BLaER1 treated with 17β-estradiol and CSF1 and Interleukin-3, amounts not matched to agents 10 nM and 100 nM (cell line): Measurements from ENCODE around the gene PPP1CA.
A peak's percentile ranks its signal among the peaks of the same experiment; 100 is the strongest.

Experiments
- H3K27ac ChIP-seq, 11 experiments: shearing (Covaris generic); formaldehyde crosslinking; 2 replicates each; pipeline ENCODE4 v1.8.1; 2022
- H3K27me3 ChIP-seq, 11 experiments: shearing (Covaris generic); formaldehyde crosslinking; 2 replicates each; pipeline ENCODE4 v1.8.1; 2022
- H3K36me3 ChIP-seq, 11 experiments: shearing (Covaris generic); formaldehyde crosslinking; 2 replicates each; pipeline ENCODE4 v1.8.1; 2022
- H3K4me1 ChIP-seq, 10 experiments: shearing (Covaris generic); formaldehyde crosslinking; 2 replicates each; pipeline ENCODE4 v1.8.1; 2022
- H3K4me2 ChIP-seq, 11 experiments: shearing (Covaris generic); formaldehyde crosslinking; 2 replicates each; pipeline ENCODE4 v1.8.1; 2022
- H3K4me3 ChIP-seq, 10 experiments: shearing (Covaris generic); formaldehyde crosslinking; 2 replicates each; pipeline ENCODE4 v1.8.1; 2022
- H3K9ac ChIP-seq, 11 experiments: shearing (Covaris generic); formaldehyde crosslinking; 2 replicates each; pipeline ENCODE4 v1.8.1; 2022
- H3K9me3 ChIP-seq, 11 experiments: shearing (Covaris generic); formaldehyde crosslinking; replicated peaks in 1 of 11; 2 replicates each; pipeline ENCODE4 v1.8.1; 2022
- H4K20me1 ChIP-seq, 11 experiments: shearing (Covaris generic); formaldehyde crosslinking; 2 replicates each; pipeline ENCODE4 v1.8.1; 2022
- Cebpa-rat ChIP-seq, 11 experiments: shearing (Covaris generic); IDR thresholded peaks; 2 replicates each; pipeline ENCODE4 v1.8.1; 2022

The PPP1CA gene

GRCh38 chr11:67422891-67423290, 21.2 kb upstream of the PPP1CA start:
- Histone ChIP-seq H3K27me3 (peaks cover 0 to 13% (median 0%) of the 10 kb centered on the region in 11 experiments; a peak in 2 of 22 replicates), H3K36me3 (no peaks in the 10 kb centered on the region), H3K4me2 (no peak overlapping the region), H3K27ac (no peak overlapping the region), H3K9me3 (no peaks in the 10 kb centered on the region), H3K4me3 (no peak overlapping the region), H4K20me1 (peaks cover 0 to 25% (median 0%) of the 10 kb centered on the region in 11 experiments; a peak in 8 of 22 replicates), H3K9ac (no peak overlapping the region), H3K4me1 (peaks cover 41 to 61% (median 50%) of the 10 kb centered on the region in 10 experiments)
- TF ChIP-seq Cebpa-rat (IDR thresholded peaks at IDR 0.05) = no peak

- Histone ChIP-seq H3K27me3 (peaks cover 0 to 23% (median 0%) of the 10 kb centered on the region in 11 experiments; a peak in 3 of 22 replicates), H3K36me3 (no peaks in the 10 kb centered on the region), H3K4me2 (peak overlapping the region in 10 of 11 experiments; percentile 8 to 100 (median 96); a peak in 16 of 22 replicates), H3K4me1 (peaks cover 48 to 66% (median 56%) of the 10 kb centered on the region in 10 experiments), H3K4me3 (peak overlapping the region in 4 of 10 experiments; percentile 62 to 75 (median 68); a peak in 6 of 20 replicates), H3K27ac (no peak overlapping the region), H3K9me3 (no peaks in the 10 kb centered on the region), H4K20me1 (peaks cover 0 to 35% (median 0%) of the 10 kb centered on the region in 11 experiments; a peak in 9 of 22 replicates), H3K9ac (no peak overlapping the region)
- TF ChIP-seq Cebpa-rat (IDR thresholded peaks at IDR 0.05) = no peak
Measured at GRCh38 chr11:67421430-67422031, 19.9 kb upstream of the PPP1CA start.

- TF ChIP-seq Cebpa-rat (IDR thresholded peaks at IDR 0.05) = no peak
- peak overlapping the region; percentile 96 to 100 (median 99) for H3K4me2 ChIP-seq
- H4K20me1 ChIP-seq = peaks cover 0 to 35% (median 0%) of the 10 kb centered on the region in 11 experiments; a peak in 9 of 22 replicates
- H3K4me1 ChIP-seq = peaks cover 55 to 73% (median 63%) of the 10 kb centered on the region in 10 experiments
- H3K4me3 ChIP-seq = peak overlapping the region; percentile 55 to 75 (median 66)
- H3K36me3 ChIP-seq = no peaks in the 10 kb centered on the region
- peaks cover 0 to 27% (median 4%) of the 10 kb centered on the region in 11 experiments; a peak in 8 of 22 replicates for H3K27me3 ChIP-seq
- H3K9me3 ChIP-seq = no peaks in the 10 kb centered on the region
- peak overlapping the region; percentile 49 to 92 (median 86); a peak in 21 of 22 replicates for H3K27ac ChIP-seq
- peak overlapping the region; percentile 76 to 92 (median 86) for H3K9ac ChIP-seq
Measured at GRCh38 chr11:67420646-67421429, 19.2 kb upstream of the PPP1CA start.

- Histone ChIP-seq H3K27ac (peak overlapping the region; percentile 49 to 92 (median 86); a peak in 21 of 22 replicates), H3K9ac (peak overlapping the region; percentile 76 to 92 (median 86)), H3K9me3 (no peaks in the 10 kb centered on the region), H3K4me3 (peak overlapping the region; percentile 55 to 75 (median 66)), H3K36me3 (no peaks in the 10 kb centered on the region), H3K4me1 (peaks cover 62 to 79% (median 65%) of the 10 kb centered on the region in 10 experiments), H3K4me2 (peak overlapping the region; percentile 96 to 100 (median 99)), H3K27me3 (peaks cover 2 to 29% (median 11%) of the 10 kb centered on the region in 11 experiments), H4K20me1 (peaks cover 0 to 35% (median 0%) of the 10 kb centered on the region in 11 experiments; a peak in 9 of 22 replicates)
- no peak for TF ChIP-seq Cebpa-rat (IDR thresholded peaks at IDR 0.05)
Measured at GRCh38 chr11:67420147-67420645, 18.5 kb upstream of the PPP1CA start.

- Histone ChIP-seq H3K36me3 (no peaks in the 10 kb centered on the region), H4K20me1 (peaks cover 0 to 35% (median 0%) of the 10 kb centered on the region in 11 experiments; a peak in 10 of 22 replicates), H3K9me3 (no peaks in the 10 kb centered on the region), H3K9ac (peak overlapping the region in 9 of 11 experiments; percentile 77 to 92 (median 86); a peak in 13 of 22 replicates), H3K4me2 (peak overlapping the region; percentile 96 to 100 (median 99)), H3K27ac (peak overlapping the region in 2 of 11 experiments; percentile 87 to 89; a peak in 1 of 22 replicates), H3K4me1 (peaks cover 63 to 77% (median 70%) of the 10 kb centered on the region in 10 experiments), H3K4me3 (peak overlapping the region in 4 of 10 experiments; percentile 13 to 66 (median 44); a peak in 7 of 20 replicates), H3K27me3 (peaks cover 9 to 36% (median 18%) of the 10 kb centered on the region in 11 experiments)
- TF ChIP-seq Cebpa-rat (IDR thresholded peaks at IDR 0.05) = no peak
Measured at GRCh38 chr11:67419325-67420049, 17.8 kb upstream of the PPP1CA start.

GRCh38 chr11:67418476-67419281, 17.0 kb upstream of the PPP1CA start:
- TF ChIP-seq Cebpa-rat (IDR thresholded peaks at IDR 0.05) = no peak
- H3K9me3 ChIP-seq = no peaks in the 10 kb centered on the region
- H3K9ac ChIP-seq = peak overlapping the region in 9 of 11 experiments; percentile 2 to 92 (median 58); a peak in 16 of 22 replicates
- H3K4me2 ChIP-seq = peak overlapping the region; percentile 96 to 100 (median 99)
- peaks cover 16 to 43% (median 26%) of the 10 kb centered on the region in 11 experiments for H3K27me3 ChIP-seq
- peak overlapping the region in 5 of 10 experiments; percentile 8 to 34 (median 21); a peak in 9 of 20 replicates for H3K4me3 ChIP-seq
- peak overlapping the region in 7 of 11 experiments; percentile 13 to 51 (median 32); a peak in 8 of 22 replicates for H3K27ac ChIP-seq
- H4K20me1 ChIP-seq = peaks cover 0 to 35% (median 0%) of the 10 kb centered on the region in 11 experiments; a peak in 10 of 22 replicates
- no peaks in the 10 kb centered on the region for H3K36me3 ChIP-seq
- peaks cover 57 to 77% (median 70%) of the 10 kb centered on the region in 10 experiments for H3K4me1 ChIP-seq

GRCh38 chr11:67417425-67417824, 15.8 kb upstream of the PPP1CA start:
- Histone ChIP-seq H3K27ac (peak overlapping the region in 6 of 11 experiments; percentile 25 to 59 (median 44); a peak in 7 of 22 replicates), H3K27me3 (peaks cover 16 to 43% (median 31%) of the 10 kb centered on the region in 11 experiments), H3K9ac (peak overlapping the region in 5 of 11 experiments; percentile 17 to 92 (median 66); a peak in 6 of 22 replicates), H3K4me3 (peak overlapping the region in 3 of 10 experiments; percentile 3 to 26 (median 17); a peak in 1 of 20 replicates), H3K4me2 (peak overlapping the region; percentile 77 to 100 (median 99)), H3K36me3 (no peaks in the 10 kb centered on the region), H4K20me1 (peaks cover 0 to 41% (median 0%) of the 10 kb centered on the region in 11 experiments; a peak in 10 of 22 replicates), H3K9me3 (no peaks in the 10 kb centered on the region), H3K4me1 (peaks cover 67 to 89% (median 81%) of the 10 kb centered on the region in 10 experiments)
- no peak for TF ChIP-seq Cebpa-rat (IDR thresholded peaks at IDR 0.05)
